ENCODE measurements around the gene ISM1. TPM values are rescaled to one million over a fixed set of nuclear protein-coding genes. Genes with fewer than 3 reads are reported as not detected.

ISM1 gene
- total RNA-seq, 2 experiments from 2014 or later = 0.87 to 1.1 TPM

- Histone ChIP-seq H3K9me3 (ENCODE audit: control insufficient read depth in 1 of 2, insufficient read depth in 1 of 2, low read length in 2 of 2) (no peaks in the 10 kb centered on the region), H3K36me3 (ENCODE audit: insufficient read depth, low read length) (no peaks in the 10 kb centered on the region), H3K27me3 (ENCODE audit: control insufficient read depth in 1 of 2, insufficient read depth in 2 of 2, low read length in 2 of 2) (no peaks in the 10 kb centered on the region), H3K4me1 (ENCODE audit: insufficient read depth, low read length) (no peaks in the 10 kb centered on the region), H3K27ac (ENCODE audit: low read depth in 1 of 2, low read length in 2 of 2) (no peak overlapping the region), H3K4me3 (ENCODE audit: low read length) (no peak overlapping the region)
- DNase-seq = no peak
- no peaks in the 10 kb centered on the region for H3K27me3 Mint-ChIP-seq
- H3K4me1 Mint-ChIP-seq (ENCODE audit: low read depth) = no peaks in the 10 kb centered on the region
- no peak overlapping the region for H3K27ac Mint-ChIP-seq
- ChIA-PET POLR2A (no interaction called here), CTCF (no interaction called here)
- TF ChIP-seq CTCF (IDR thresholded peaks at IDR 0.05) = no peak
- no peak for ATAC-seq (ENCODE audit: poor library complexity)
- H3K36me3 Mint-ChIP-seq (ENCODE audit: low read depth) = peaks cover 12% of the 10 kb centered on the region
- intact Hi-C loops (cut with DNase I, micrococcal nuclease) = no loop called here
- H3K9me3 Mint-ChIP-seq = no peaks in the 10 kb centered on the region
- no peak overlapping the region for H3K4me3 Mint-ChIP-seq
These were observed 73.4 kb downstream of the ISM1 start for GRCh38 chr20:13294522-13294921.

- no peaks in the 10 kb centered on the region for H3K27me3 ChIP-seq (ENCODE audit: control insufficient read depth in 1 of 2, insufficient read depth in 2 of 2, low read length in 2 of 2)
- no peaks in the 10 kb centered on the region for H3K4me1 Mint-ChIP-seq (ENCODE audit: low read depth)
- H3K4me3 Mint-ChIP-seq = no peak overlapping the region
- ChIA-PET POLR2A (no interaction called here), CTCF (no interaction called here)
- no peak for ATAC-seq (ENCODE audit: poor library complexity)
- intact Hi-C loops (cut with DNase I, micrococcal nuclease) = no loop called here
- H3K4me3 ChIP-seq (ENCODE audit: low read length) = no peak overlapping the region
- H3K27me3 Mint-ChIP-seq = no peaks in the 10 kb centered on the region
- TF ChIP-seq CTCF (IDR thresholded peaks at IDR 0.05) = no peak
- no peak overlapping the region for H3K27ac ChIP-seq (ENCODE audit: low read depth in 1 of 2, low read length in 2 of 2)
- H3K36me3 ChIP-seq (ENCODE audit: insufficient read depth, low read length) = no peaks in the 10 kb centered on the region
- no peaks in the 10 kb centered on the region for H3K9me3 ChIP-seq (ENCODE audit: control insufficient read depth in 1 of 2, insufficient read depth in 1 of 2, low read length in 2 of 2)
- H3K27ac Mint-ChIP-seq = no peak overlapping the region
- no peak for DNase-seq
- H3K4me1 ChIP-seq (ENCODE audit: insufficient read depth, low read length) = no peaks in the 10 kb centered on the region
- no peaks in the 10 kb centered on the region for H3K9me3 Mint-ChIP-seq
- H3K36me3 Mint-ChIP-seq (ENCODE audit: low read depth) = peaks cover 8% of the 10 kb centered on the region
These were observed 74.6 kb downstream of the ISM1 start for GRCh38 chr20:13295637-13296036.

DNA sequence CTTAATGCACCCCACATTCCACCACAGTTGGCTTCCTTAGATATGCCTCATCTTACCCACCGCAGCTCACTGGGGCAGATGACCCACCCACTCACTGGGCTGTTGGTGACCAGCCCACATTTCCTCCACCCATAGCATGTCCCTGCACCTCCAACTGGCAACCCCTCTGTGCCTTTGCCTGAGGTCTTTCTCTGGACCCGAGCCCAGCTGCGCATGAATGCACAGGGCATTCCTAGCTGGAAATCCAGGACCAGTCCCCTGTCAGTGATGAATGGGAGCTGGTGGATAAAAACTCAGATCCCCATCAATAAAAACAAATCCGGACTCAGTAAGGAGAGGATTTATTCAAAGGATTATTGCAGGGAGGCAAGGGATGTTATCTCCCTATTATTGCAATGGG, 75.0 kb downstream of the ISM1 start:
- CTCF ChIA-PET = no interaction called here
- intact Hi-C loops (cut with DNase I, micrococcal nuclease) = no loop called here

More for the DNA sequence above, 75.0 kb downstream of the ISM1 start:
- H3K4me1 ChIP-seq (ENCODE audit: insufficient read depth, low read length) = no peaks in the 10 kb centered on the region
- no peaks in the 10 kb centered on the region for H3K36me3 ChIP-seq (ENCODE audit: insufficient read depth, low read length)
- Mint-ChIP-seq H3K4me3 (no peak overlapping the region), H3K27me3 (no peaks in the 10 kb centered on the region), H3K9me3 (no peaks in the 10 kb centered on the region), H3K4me1 (ENCODE audit: low read depth) (no peaks in the 10 kb centered on the region), H3K27ac (no peak overlapping the region), H3K36me3 (ENCODE audit: low read depth) (peaks cover 8% of the 10 kb centered on the region)
- no peak overlapping the region for H3K4me3 ChIP-seq (ENCODE audit: low read length)
- ATAC-seq (ENCODE audit: poor library complexity) (no peak), DNase-seq (no peak)
- no peaks in the 10 kb centered on the region for H3K9me3 ChIP-seq (ENCODE audit: control insufficient read depth in 1 of 2, insufficient read depth in 1 of 2, low read length in 2 of 2)
- no peak for TF ChIP-seq CTCF (IDR thresholded peaks at IDR 0.05)
- POLR2A ChIA-PET = no interaction called here
- H3K27ac ChIP-seq (ENCODE audit: low read depth in 1 of 2, low read length in 2 of 2) = no peak overlapping the region
- no peaks in the 10 kb centered on the region for H3K27me3 ChIP-seq (ENCODE audit: control insufficient read depth in 1 of 2, insufficient read depth in 2 of 2, low read length in 2 of 2)

All from CD4-positive, alpha-beta T cell (primary cell).